DMS53 (cell line): ENCODE measurements around the gene MARCHF7.
A peak's percentile ranks its signal among the peaks of the same experiment; 100 is the strongest.
"Not testable (repeated sequence)": the region's sequence is repeated elsewhere in the genome, so short reads cannot be mapped to it uniquely, and the experiment has no call there.

ENCODE experiments used
- DNase-seq: peaks from one replicate; lab custom pipeline; 2025; lab: John Stamatoyannopoulos, UW

The MARCHF7 gene, protein sequence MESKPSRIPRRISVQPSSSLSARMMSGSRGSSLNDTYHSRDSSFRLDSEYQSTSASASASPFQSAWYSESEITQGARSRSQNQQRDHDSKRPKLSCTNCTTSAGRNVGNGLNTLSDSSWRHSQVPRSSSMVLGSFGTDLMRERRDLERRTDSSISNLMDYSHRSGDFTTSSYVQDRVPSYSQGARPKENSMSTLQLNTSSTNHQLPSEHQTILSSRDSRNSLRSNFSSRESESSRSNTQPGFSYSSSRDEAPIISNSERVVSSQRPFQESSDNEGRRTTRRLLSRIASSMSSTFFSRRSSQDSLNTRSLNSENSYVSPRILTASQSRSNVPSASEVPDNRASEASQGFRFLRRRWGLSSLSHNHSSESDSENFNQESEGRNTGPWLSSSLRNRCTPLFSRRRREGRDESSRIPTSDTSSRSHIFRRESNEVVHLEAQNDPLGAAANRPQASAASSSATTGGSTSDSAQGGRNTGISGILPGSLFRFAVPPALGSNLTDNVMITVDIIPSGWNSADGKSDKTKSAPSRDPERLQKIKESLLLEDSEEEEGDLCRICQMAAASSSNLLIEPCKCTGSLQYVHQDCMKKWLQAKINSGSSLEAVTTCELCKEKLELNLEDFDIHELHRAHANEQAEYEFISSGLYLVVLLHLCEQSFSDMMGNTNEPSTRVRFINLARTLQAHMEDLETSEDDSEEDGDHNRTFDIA

DNA sequence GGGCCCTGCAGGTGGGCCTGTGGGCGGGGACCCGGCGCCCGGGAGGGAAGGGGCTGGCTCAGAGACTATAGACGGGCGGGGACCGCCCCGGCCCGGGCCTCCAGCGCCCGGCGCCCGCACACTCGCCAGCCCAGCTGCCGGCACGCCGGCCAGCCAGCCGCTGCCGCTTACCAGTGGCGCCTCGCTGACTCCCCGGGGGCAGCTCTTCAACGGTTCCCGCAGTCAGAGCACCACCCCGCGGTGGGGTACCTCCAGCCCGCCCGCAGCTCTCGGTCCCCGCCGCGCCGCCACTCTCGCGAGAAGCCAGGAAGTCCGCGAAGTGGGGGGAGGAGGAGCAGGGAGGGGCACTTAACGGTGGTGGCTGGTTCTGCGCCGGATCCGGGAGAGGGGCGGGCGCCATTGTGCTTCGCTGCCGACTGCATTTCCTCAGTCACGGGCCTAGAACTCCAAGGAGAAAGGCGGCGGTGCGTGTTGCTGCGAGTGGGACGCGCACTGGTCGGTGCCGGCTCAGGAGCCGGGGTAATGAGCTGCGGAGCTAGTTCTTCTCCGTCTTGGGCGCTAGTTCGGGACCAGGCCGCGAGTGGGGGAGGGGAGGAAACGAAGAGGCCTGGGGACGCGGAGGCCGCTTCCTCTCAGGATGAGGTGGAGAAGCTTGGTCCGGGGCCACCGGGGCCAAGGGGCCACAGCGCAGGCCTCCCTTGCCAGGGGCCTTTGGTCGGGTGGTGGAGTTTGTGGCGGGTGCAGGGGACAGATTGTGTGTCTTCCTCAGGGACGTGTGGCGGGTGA lies at the start of gene MARCHF7:
Gene MARCHF7, plus strand, starts transcription at position 364 of the 786 bp plus-strand sequence. CDS start 16,517 bp downstream, outside the sequence.
- DNase-seq = peak; percentile 99

DNA sequence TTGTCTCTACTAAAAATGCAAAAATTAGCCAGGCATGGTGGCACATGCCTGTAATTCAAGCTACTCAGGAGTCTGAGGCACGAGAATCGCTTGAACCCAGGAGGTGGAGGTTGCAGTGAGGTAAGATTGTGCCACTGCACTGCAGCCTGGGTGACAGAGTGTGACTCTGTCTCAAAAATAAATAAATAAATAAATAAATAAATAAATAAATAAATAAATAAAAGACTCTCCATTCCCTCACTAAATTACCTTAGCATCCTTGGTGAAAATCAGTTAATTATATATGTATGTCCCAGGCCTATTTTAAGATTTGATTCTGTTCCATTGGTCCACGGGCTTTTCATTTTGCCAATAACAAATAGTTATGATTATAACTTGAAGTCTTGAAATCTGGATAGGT lies 44.9 kb upstream of the MARCHF7 start:
- DNase-seq = not testable (repeated sequence)

DNA sequence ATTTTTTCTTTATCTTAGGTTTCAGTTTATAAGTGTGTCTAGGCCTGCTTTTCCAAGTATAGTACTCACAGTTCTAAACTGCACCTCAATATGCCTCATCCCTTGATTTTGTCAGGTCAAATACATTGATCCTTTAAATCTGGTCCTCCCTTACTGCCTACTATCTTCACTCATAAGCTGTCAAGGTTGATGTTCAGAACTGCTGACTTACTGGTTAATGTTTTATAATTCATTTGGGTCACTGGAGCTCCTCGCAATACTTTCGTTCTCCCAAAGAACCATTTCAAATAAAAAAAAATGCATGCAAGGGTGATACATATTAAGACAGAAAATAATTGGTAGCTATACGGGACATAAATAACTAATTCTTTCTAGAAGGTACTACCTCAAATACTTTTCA lies 41.3 kb upstream of the MARCHF7 start:
- DNase-seq = no peak

DNA sequence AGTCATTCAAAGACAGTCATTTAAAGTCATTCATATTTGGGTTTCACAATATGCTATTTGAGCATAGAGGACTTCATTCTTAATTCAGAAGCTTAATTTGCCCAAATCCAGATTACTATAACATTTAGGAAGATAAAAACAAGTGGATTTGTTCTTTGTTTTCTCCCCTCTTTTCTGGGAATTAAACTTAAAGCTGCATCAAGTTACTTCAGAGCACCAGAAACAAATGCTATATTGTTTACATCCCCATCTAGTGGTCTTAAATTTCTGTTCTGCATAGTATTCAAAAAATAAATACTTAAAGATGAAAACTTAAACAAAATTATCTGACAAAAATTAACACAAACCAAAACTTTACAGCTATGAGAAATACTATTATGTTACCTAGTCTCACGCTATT lies 34.7 kb upstream of the MARCHF7 start:
- no peak for DNase-seq

DNA sequence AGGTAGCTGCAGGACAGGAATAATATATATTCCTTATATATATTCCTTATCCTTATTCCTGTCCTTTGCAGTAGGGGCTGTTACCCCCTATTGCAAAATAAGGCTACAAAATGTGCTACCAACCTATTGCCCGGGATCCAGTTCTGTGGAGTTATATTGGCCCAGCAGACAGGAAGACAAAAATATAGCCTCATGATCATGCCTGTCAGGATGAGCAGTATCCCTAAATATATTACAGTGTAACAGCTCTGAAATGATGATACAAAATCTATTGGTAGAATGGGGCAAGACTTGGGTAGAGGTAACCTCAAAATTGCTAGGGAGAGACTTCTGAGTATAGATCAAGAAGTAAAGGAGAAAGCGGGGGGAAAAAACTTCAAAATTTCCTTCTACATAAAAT lies 31.6 kb upstream of the MARCHF7 start:
- no peak for DNase-seq

DNA sequence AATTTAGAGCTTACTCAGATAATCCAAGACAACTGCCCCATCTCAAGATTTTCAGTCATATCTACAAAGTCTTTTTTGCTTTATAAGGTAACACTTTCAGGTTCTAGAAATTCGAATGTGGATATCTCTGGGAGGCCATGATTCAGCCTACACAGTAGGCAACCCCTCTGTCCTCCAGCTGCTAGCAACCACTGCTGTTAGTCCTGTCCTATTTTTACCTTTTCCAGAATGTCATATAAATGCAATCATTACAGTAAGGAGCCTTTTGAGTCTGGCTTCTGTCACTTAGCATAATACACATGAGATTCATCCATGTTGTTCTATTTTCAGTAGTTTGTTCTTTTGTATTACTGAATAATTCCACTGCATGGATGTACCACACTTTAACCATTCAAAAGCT lies 28.5 kb upstream of the MARCHF7 start:
- no peak for DNase-seq

DNA sequence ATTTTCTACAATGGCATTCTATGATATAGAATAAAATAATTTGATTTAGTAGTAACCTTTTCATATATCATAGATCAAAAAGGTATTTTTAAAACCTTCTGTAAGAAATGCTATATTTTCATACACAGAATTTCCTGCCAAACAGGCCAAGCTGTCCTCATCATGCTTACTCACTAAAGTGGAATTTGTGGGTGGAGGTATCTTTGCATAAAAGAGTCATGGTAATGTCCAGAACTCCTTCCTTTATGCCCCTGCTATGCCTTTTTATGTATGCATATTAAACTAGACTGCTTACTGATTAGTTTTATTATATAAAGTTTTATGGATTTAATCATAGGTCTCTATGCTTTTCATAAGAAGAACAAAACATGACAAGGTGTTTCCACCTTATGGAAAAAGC lies 27.5 kb upstream of the MARCHF7 start:
- DNase-seq = no peak

DNA sequence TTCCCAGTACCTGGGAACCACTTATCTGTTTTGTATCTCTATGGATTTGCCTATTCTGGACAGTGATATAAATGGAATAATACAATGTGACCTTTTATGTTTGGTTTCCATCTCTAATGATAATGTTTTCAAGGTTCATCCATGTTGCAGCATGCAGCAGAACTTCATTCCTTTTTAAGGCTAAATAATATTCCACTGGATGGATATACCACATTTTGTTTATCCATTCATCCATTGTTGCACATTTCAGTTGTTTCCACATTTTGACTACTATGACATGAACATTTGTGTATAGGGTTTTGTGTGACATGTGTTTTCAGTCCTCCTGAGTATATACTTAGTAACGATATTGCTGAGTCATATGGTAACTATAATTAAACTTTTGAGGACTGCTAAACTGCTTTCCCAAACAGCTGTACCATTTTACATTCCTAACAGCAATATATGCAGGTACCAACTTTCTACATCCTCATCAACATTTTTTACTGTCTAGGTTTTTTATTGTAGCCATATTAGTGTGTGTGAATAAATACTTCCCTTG lies 17.7 kb upstream of the MARCHF7 start:
- no peak for DNase-seq

DNA sequence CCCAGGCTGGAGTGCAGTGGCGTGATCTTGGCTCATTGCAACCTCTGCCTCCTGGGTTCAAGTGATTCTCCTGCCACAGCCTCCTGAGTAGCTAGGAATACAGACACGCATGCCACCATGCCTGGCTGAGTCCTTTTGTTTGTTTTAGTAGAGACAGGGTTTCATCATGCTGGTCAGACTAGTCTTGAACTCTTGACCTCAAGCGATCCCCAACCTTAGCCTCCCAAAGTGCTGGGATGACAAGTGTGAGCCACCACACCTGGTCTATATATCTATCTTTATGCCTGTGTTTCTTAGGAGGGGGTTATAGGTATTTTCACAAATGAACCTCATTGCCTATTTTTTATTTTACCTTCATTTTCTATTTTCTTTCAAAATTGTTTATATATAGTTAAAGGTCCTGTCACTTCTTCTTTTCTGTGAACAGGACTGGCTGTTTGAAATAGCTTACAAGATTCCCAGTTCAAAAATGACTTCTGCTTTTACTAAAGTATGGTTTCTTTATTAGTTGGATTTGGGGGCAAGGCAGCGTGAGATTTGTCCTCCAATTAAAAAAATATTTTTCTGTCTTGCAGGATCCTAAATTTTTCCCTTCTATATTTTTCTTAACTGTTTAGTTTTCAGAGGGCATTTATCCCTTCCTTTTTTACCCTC lies 16.4 kb upstream of the MARCHF7 start:
- DNase-seq = no peak

DNA sequence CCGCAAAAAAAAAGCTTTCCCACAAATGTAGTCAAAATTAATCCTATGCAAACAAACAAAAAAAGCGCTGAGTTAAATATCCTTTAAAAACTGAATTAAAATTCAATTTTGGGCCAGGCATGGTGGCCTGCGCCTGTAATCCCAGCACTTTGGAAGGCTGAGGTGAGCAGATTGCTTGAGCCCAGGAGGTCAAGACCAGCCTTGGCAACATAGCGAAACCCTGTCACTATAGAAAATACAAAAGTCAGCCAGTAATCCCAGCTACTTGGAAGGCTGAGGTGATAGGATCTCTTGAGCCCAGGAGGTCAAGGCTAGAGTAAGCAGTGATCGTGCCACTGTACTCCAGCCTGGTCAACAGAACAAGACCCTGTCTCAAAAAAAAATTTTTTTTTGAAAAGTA lies 8.8 kb upstream of the MARCHF7 start:
- no peak for DNase-seq

DNA sequence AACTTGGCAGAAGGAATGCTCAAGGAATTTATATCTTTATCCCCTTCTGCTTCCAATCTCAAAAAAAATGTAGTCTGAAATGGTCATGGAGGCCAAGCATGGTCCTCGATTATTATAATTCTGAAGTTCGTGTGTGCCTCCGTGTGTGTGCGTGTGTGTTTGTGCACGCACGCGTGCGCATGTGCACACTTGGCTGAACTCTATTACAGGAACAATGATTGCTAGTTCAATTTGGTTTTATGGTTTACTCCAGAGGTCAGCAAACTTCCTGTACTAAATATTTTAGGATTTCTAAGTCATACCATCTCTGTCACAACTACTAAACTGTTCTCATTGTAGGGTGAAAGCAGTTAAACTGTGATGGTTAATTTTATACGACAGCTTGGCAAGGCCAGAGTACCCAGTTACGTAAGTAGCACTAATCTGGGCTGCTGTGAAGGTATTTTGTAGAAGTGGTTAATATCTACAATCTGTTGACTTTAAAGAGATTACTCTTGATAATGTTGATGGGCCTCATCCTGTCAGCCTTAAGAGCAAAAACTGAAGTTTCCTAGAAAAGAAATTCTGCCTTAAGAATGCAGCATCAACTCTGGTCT lies 5.8 kb upstream of the MARCHF7 start:
- DNase-seq = no peak

DNA sequence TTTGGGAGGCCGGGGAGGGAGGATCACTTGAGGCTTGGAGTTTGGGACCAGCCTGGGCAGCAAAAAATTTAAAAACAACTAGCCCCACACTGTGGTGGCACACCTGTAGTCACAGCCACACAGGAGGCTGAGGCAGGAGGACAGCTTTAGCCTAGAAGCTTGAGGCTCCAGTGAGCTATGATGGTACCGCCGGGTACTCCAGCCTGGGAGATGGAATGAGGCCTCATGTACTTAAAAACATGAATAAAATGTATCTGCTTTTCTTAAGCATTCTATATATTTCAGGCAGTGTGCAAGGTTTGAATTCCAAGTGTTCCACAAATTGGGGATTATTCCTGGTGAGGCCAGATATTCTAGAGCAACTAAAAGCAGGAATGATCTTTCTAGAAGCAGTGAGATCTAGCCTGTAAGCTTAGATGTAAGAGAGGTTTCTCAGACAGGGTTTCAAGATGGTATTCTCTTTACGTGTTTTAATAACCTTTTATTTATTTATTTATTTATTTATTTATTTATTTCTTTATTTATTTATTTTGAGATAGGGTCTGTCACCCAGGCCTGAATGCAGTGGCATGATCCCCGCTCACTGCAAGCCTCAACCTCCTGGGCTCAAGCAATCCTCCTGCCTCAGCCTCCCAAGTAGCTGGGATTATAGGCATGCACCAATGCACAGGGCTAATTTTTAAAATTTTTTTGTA lies 4.1 kb upstream of the MARCHF7 start:
- no peak for DNase-seq

DNA sequence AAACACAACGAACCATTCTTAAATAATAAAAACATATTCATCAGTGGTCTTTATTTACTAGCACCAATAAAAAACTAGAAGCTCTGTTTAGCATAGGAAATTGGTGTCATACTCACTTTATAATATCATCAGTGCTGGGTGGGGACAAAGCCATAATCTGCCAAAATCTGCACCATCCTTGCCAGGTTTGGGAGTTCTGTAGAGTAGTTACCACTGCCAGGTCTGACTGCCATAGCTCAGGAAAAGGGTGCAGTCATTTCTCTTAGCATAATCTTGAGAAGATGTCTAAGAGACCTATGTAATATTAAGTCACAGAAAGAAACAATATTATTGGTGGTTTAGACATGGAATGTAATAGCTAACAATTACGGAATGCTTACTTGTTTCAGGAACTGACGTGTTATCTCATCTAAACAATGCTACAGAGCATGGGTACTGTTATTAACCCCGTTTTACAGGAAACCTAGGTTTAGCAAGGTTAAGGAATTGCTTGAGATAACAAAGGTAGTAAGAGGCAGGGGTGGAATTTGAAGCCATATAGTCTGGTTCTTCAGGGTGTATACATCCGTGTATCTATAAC lies 1.6 kb upstream of the MARCHF7 start:
- no peak for DNase-seq

DNA sequence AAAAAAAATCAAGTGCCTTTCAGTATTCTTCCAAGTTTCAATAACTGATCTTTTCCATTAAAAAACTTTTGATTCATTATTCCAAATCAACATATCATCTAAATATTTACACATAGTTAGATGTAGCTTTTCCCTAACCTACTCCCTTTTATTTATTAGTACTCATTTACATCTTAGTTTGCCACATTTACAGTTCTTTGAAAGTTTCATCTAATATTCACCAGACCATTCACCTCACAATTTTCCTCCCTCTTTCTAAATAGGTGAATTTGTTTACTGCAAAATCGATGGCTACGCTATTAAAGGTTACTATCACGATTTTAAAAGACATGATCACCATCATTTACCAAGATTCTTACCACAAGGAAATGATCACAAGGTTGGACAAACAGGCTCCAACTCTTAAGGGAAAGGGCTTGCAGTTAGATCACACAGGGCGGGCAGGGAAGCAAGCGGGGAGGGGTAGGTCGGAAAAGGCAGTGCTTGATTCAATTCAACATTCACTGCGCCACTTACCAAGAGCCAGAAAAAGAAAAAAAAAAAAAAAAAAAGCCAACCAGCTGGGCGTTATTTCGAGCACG lies 654 bp upstream of the MARCHF7 start:
- DNase-seq = no peak

DNA sequence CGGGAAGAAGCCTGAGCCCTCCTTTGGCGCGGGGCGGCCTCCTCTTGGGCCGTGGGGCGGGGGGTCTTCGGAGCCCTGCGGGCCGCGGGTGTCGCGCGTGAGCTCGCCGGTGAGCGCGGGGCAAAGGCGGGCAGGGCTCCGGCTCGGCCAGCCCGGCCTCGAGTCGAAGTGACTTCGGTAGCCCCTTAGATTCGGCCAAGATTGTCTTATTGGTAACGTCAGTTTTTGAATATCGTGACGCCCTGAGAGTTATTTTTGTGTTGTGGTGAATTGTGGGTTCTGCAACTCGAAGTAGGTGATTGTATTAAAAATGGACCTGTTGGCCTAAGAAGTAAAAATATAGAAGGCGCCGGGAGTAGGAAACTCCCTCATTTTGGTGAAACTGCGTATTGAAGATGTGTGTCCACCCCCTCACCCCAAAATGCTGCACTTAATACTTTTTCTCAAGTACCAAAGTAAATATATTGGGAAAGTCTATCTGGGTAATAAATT lies 669 bp downstream of the MARCHF7 start:
- DNase-seq = no peak

DNA sequence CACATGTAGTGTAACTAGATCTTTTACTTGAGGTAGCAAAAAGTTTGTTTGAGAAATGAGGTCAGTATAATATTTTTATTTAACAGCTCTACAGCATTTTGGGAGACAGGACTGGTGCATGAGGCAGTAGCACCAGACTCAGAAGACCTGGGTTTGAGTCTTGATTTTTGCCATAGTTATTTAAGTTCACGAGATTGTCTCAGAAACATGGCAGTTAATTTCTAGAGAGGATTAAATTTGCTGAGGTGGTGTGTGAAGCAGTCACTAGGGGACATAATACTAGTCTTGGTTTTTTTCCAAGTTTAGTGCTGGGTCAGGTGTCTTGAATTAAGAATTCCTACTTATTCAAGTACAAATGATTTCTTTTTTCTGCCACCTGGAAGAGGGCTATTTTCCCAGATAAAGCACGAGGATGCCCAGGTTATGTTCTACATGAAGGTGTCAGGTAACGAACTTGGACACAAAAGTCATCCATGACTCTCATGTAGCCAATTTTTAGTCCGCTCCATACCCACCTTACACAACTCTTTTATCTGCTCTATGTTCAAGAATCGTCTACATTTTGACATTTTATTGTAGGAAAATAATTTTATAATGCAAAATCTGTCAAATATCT lies 1.4 kb downstream of the MARCHF7 start:
- DNase-seq = peak; percentile 23

DNA sequence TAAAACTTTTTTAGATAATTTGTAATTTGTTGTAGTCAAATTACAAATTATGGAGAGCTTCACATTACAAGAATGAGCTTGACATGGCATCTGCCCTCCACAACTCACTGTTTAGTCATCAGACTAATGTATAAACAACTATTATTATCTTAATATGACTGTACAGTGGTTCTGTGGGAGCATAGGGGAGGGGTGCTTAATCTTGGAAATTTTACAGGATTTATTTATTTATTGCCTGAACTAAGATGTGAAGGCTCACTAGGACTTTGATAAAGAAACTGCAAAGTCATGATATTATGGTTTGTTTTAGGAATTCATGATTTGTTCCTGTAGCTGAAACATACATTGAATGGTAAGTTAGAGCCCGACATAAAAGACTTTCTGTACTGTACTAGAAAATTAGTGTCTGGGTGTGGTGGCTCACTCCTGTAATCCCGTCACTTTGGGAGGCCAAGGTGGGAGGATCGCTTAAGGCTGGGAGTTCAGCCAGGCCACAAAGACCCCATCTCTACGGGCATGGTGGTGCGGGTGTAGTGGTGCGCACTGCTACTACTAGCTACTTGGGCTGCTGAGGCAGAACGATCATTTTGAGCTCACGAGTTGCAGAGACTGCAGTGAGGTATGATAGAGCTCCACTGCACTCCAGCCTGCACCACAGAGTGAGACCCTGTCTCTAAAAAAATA lies 2.1 kb downstream of the MARCHF7 start:
- DNase-seq = no peak

DNA sequence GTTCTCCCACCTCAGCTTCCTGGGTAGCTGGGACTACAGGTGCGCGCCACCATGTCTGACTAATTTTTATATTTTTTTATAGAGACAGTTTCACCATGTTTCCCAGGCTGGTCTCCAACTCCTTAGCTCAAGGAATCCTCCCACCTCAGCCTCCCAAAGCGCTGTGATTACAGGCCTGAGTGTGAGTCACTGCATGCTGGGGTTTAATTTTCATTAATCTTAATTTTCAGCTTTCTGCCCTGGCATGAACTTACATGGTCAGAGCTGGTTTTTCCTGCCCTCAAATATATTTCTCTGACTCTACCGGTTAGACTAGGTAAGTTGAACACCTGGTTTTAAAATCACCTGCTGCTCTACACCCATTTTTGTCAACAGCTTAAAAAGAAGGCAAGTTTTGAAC lies 3.1 kb downstream of the MARCHF7 start:
- DNase-seq = no peak

DNA sequence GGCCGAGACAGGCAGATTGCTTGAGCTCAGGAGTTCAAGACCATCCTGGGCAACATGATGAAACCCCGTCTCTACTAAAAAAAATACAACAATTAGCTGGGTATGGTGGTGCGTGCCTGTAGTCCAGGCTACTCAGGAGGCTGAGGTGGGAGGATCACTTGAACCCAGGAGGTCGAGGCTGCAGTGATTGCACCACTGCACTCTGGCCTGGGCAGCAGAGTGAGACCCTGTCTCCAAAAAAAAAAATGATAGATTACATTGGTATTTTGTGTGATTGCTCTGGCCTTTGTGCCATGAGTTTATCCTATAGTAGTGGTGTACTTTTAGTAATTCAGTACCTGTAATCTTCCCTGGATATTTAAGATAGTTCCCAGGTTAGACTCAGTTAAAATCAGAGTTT lies 4.1 kb downstream of the MARCHF7 start:
- DNase-seq = not testable (repeated sequence)
